HG02885 (cell line): ENCODE measurements around the gene PEX12.
A peak's percentile ranks its signal among the peaks of the same experiment; 100 is the strongest.
"Not testable (repeated sequence)": the region's sequence is repeated elsewhere in the genome, so short reads cannot be mapped to it uniquely, and the experiment has no call there.

ENCODE experiments used
- ATAC-seq: cut with Tn5 transposase; IDR thresholded peaks from one replicate; pipeline ENCODE4 v1.9.1; 2021; ENCODE audit warnings: mild to moderate bottlenecking; ENCODE audit not compliant: unreplicated experiment, poor library complexity

PEX12 gene

DNA sequence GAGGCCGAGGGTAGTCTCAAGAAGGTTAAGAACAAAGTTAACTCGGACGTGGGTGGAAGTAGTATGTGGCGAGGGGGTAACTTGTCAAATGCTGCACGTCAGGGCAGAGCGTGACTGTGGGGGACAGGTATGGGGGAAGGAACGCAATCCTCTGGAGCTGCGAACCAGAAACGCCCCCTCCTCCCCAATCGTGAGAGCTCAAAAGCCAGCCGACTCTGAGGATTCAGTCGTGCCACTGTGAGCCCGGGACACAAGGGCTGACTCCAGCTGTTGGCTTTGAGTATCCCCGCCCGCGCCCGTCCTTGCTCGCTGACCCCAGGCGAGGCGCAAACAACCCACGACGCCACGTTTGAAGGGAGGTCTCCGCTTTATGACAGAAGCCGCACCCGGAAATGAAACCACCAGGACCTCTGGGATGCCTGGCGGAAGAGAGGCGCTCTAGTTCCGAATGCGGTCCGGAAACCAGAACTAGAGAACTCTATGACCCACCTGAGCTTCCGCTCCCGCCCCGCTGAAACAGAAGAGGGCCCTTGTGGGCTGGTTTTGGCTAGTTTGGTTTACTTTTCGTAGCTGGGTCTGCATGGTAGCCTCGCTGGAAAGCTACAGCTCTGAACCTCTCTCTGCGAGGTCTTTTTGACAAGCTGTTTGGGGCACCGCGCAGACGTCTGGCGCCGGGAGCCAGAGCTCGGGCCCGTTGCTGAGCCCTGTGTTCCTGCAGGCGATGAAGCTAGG is at the start of gene PEX12:
Gene PEX12 (minus strand): TSS at position 375 of the 732 bp plus-strand sequence. CDS start 550 bp downstream, outside the sequence.
- ATAC-seq: peak; percentile 92

GRCh38 chr17:35627417-35627816 is 49.0 kb upstream of the PEX12 start:
- no peak for ATAC-seq

- ATAC-seq: no peak
Measured at GRCh38 chr17:35621768-35622167, 43.4 kb upstream of the PEX12 start.

GRCh38 chr17:35618628-35619027 is 40.3 kb upstream of the PEX12 start:
- no peak for ATAC-seq

DNA sequence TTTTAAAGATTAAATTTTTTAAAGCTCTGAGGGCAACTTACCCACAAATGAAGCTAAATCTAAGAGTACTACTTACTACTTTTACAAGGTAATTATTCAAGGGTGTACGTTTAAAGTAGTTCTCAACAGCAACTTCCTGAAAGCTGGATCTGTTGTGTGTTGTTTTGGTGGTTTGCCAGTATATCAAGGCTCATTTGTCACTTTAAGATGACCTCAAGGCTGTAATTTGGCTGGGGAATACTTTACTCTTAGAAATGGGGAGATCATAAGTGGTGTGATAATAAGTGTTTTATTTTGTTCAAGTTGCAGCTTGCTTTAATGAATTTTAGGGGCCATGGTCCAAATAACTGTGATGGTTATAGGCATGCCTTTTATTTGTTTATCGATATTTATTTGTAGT is 39.1 kb upstream of the PEX12 start:
- no peak for ATAC-seq

DNA sequence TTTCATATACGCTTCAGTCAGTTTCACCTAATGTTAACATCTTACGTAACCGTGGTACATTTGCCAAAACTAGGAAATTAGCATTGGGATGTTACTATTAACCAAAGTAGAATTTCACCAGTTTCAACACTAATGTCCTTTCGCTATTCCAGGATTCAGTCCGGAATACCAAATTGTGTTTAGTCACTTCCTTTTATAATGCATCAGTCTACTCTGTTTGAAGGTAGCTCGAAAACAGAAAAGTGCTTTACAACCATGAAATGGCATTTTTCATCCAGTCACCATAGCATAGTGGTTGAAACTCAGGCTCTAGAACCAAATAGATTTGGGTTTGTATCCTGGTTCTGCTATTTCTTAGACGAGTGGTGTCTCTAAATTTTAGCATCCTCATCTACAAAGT is 38.2 kb upstream of the PEX12 start:
- no peak for ATAC-seq

DNA sequence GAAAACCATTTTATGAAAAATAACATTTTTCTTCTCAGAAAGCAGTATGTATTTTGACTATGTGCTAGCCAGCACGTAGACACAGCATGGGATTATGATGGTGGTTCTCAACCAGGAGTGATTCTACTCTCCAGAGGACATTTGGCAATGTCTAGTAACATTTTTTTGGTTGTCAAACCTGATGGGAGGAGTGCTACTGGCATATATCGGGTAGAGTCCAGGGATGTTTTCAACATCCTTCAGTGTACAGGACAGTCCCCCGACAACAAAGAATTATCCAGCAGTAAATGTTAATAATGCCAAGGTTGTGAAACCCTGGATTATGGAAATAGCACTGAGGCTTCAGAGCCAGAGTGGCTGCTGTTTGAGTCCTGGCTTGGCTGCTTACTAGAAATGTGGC is 36.4 kb upstream of the PEX12 start:
- no peak for ATAC-seq

DNA sequence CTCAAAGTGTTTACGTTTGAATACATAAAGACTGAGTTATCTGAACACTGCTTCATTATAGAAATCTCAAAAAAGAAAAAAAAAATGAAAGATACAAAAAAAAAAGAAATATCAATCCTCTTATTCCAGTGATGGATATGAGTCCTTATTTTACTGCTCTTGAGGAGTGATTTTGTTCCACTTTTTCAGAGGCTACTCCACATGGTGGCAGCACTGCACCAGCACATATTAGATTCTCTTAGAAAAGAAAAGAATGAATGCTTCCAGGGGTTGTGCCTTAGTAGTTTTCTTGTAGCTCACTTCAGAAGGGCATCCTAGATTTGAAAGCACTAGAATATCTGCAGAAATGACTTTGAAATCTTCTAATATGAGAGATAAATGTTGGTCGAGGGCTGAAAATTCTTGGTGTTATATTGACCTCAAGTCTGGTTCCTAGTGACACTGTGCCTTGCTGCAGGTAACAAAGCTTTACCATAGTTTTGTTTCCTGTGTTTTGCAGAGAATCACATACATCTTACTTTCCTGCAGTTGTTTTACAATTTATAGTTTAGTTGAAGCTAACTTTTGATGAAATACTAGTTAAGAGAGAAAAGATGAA is 34.7 kb upstream of the PEX12 start:
- ATAC-seq: no peak

DNA sequence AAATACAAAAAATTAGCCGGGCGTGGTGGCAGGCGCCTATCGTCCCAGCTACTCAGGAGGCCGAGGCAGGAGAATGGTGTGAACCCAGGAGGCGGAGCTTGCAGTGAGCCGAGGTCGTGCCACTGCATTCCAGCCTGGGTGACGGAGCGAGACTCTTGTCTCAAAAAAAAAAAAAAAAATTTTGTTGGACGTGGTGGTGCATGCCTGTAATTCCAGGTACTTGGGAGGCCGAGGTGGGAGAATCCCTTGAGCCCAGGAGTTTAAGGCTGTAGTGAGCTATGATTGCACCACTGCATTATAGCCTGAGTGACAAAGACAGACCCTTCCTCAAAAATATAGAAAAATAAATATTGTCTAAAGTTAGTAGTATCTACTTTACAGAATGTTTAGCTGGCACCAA is 32.4 kb upstream of the PEX12 start:
- not testable (repeated sequence) for ATAC-seq

DNA sequence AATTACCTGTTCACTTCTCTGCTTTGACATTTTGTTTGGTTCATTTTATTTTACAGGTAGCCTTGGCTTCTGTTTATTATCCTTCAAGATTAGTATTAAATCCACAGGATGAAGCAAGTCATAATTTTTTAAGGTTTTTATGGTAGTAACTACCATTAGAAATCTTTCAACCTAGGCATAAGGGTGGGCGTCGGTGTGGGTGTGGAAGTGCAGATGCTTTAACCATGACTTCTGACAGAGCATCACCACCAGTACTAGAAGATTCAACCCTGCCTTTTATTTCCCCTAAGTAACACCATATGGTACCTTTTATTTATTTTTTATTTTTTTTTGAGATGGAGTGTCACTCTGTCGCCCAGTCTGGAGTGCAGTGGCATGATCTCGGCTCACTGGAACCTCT is 31.5 kb upstream of the PEX12 start:
- no peak for ATAC-seq

GRCh38 chr17:35607239-35607847 is 29.0 kb upstream of the PEX12 start:
- ATAC-seq: no peak

DNA sequence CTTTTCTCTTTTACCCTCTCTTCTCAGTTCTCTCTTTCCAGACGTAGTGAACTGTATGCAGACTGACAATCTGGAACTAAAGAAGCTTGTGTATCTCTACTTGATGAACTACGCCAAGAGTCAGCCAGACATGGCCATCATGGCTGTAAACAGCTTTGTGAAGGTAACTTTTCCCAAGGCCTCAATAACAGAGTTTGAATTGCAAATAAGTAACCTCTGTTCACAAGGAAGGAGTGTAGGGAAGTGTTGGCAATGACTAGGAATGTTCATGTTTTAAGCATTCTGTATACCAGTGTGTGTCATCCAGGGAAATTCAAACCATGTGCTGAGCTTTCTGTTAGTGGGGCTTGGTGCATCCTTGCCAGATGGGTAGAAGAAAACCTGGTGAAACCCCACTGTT is 27.3 kb upstream of the PEX12 start:
- ATAC-seq: no peak

GRCh38 chr17:35603674-35604073 is 25.3 kb upstream of the PEX12 start:
- ATAC-seq: no peak

DNA sequence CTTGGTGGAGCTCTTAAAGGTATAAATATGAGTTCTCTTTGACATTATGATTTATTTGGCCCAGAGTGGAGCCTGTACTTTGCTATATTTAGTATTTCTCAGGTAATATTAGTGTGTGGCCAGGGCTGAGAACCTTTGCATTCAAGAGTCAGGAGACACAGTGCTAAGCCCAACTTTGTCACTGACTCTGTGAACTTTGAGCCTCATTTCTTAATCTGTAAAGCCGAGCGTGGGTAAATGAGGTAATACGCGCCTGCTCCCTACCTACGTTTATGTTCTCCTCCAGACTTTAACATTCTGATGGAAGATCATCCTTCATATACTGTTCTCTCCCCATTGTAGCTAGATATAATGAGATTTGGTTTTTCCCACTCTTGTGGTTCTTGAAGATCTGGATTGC is 19.2 kb upstream of the PEX12 start:
- no peak for ATAC-seq

GRCh38 chr17:35596530-35597233 is 18.3 kb upstream of the PEX12 start:
- ATAC-seq: no peak

GRCh38 chr17:35596072-35596471 is 17.7 kb upstream of the PEX12 start:
- no peak for ATAC-seq

DNA sequence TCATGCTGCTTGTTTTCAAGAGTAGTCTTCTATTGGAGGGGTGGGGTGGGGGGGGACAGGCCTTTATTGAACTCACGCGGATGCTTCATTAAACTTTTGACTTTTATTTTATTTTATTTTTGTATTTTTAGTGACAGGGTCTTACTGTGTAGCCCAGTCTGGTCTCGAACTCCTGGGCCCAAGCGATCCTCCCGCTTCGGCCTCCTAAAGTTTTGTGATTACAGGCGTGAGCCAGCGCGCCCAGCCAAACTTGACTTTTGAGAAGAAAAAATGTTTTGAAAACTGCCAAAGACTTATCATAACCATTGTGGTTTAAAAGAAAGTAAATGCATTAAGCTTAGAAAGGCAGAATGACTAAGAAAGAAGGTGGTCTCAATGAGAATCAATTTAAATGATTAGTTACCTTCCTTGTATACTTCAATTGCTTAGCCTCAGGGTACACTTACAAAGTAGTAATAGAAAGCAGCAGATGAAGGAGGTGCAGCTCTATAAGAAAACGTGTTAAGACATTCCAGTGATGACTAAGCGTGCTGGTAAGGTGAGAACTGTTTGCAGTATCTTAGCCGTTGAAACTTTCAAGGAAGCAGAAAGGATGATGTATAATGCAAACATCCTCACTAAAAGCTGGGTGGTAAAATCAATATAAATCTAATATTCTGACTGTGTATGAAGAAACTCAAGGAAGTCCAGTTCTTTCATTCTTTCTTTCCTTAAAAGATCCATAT is 10.0 kb upstream of the PEX12 start:
- no peak for ATAC-seq

- ATAC-seq: peak; percentile 90
Measured at GRCh38 chr17:35587074-35587961, 8.9 kb upstream of the PEX12 start, which contains the start of gene AP2B1. Gene AP2B1 (plus strand): TSS chr17:35587322. CDS start chr17:35594031, 6,709 bp downstream.

DNA sequence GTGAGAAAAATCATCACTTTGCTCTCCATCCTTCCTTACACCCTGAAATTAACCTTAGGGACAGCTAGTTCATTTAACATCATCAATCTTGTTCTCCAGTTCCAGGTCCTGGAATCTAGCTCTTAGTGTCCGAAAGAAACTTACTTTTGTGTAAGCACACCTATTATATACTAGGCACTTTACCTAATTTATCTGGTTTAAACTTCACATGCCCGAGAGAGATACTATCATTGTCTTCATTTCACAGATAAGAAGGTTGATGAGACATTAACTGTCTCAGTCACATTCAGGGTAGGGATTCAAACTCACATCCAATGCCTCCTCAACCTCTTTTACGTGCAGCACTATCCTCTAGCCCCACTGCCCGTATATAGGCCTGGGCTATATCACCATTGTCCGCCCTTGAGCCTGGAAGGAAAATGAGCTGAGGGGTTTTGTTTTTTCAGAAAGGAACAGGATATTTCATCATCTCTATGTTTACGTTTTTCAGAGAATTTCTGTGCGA is 8.2 kb upstream of the PEX12 start:
- ATAC-seq: peak; percentile 7
